IMR-90 (cell line): ENCODE results near the gene HEATR9. TPM values are rescaled to one million over a fixed set of nuclear protein-coding genes. Genes with fewer than 3 reads are reported as not detected.

Experiments
- microRNA-seq, 2 experiments: library from miRNA; stranded (forward) in 1 of 2; unstranded in 1 of 2; fragments of 10-50 nt in 1 of 2; fragments of <30 nt in 1 of 2; gene quantifications in 1 of 2; microRNA quantifications in 1 of 2; one replicate each; pipeline versions ENCODE3 to v1.1.0; 2013 to 2020; ENCODE audit not compliant: insufficient read depth in 1 of 2, insufficient read length in 1 of 2, unreplicated experiment in 1 of 2
- polyA plus RNA-seq, 3 experiments: library from polyadenylated mRNA; depleted of rRNA; stranded (reverse); fragments of >200 nt; gene quantifications; 2 replicates each; pipeline ENCODE4 v1.2.3, GENCODE V29; 2012; ENCODE audit warnings: low replicate concordance in 1 of 3
- small RNA-seq, 5 experiments: library from RNA; depleted of rRNA; stranded (forward); fragments of <200 nt; gene quantifications; one replicate each; pipeline ENCODE3, GENCODE V24; 2012
- total RNA-seq: library from RNA; depleted of rRNA; stranded (reverse); fragments of >200 nt; gene quantifications from 2 replicates; pipeline ENCODE4 v1.2.3, GENCODE V29; 2012; rRNA removed

The HEATR9 gene
- total and polyA plus RNA-seq, 2 of the 4 experiments (the other 2 are of a cell fraction): not detected

Small RNAs within 50 kb of the gene (microRNA-seq; reads per million reads assigned to microRNA genes)
- 9.3 reads per million for gene RF00100 (ENCODE audit: insufficient read depth, insufficient read length)

Small RNAs within 50 kb of the gene (small RNA-seq; reads per million reads assigned to genes)
- gene RF00100: 4.5 to 50.6 (median 30.1) reads per million in 5 experiments

Other genes starting within 250 kb of the HEATR9 start
- gene RASL10B, start 137.3 kb downstream of the HEATR9 start, total RNA-seq: 3.6 and 4.7 TPM in 2 replicates
- gene RASL10B, start 137.3 kb downstream of the HEATR9 start, polyA plus RNA-seq (2012; rRNA removed): 4.1 and 4.4 TPM in 2 replicates
- not detected in 2 replicates for gene GAS2L2, start 115.7 kb downstream of the HEATR9 start, total RNA-seq
- gene GAS2L2, start 115.7 kb downstream of the HEATR9 start, polyA plus RNA-seq (2012; rRNA removed): 0.02 and 0.03 TPM in 2 replicates
- gene C17orf50, start 108.0 kb downstream of the HEATR9 start, total RNA-seq: not detected in 2 replicates
- gene C17orf50, start 108.0 kb downstream of the HEATR9 start, polyA plus RNA-seq (2012; rRNA removed): not detected in 2 replicates
- 0.18 TPM in 1 of 2 replicates, not detected in the other for gene MMP28, start 73.2 kb downstream of the HEATR9 start, total RNA-seq
- gene MMP28, start 73.2 kb downstream of the HEATR9 start, polyA plus RNA-seq (2012; rRNA removed): not detected in 2 replicates
- 46.8 and 47.2 TPM in 2 replicates for gene TAF15, start 59.4 kb downstream of the HEATR9 start, total RNA-seq
- 69.8 and 98.0 TPM in 2 replicates for gene TAF15, start 59.4 kb downstream of the HEATR9 start, polyA plus RNA-seq (2012; rRNA removed)
- gene CCL5, start 11.5 kb upstream of the HEATR9 start, total RNA-seq: not detected in 2 replicates
- not detected in 2 replicates for gene CCL5, start 11.5 kb upstream of the HEATR9 start, polyA plus RNA-seq (2012; rRNA removed)
- gene RDM1, start 61.9 kb upstream of the HEATR9 start, total RNA-seq: 0.18 TPM in 1 of 2 replicates, not detected in the other
- not detected in 2 replicates for gene RDM1, start 61.9 kb upstream of the HEATR9 start, polyA plus RNA-seq (2012; rRNA removed)
- not detected in 2 replicates for gene LYZL6, start 74.8 kb upstream of the HEATR9 start, total RNA-seq
- gene LYZL6, start 74.8 kb upstream of the HEATR9 start, polyA plus RNA-seq (2012; rRNA removed): not detected in 2 replicates
- gene CCL16, start 112.6 kb upstream of the HEATR9 start, total RNA-seq: not detected in 2 replicates
- not detected in 2 replicates for gene CCL16, start 112.6 kb upstream of the HEATR9 start, polyA plus RNA-seq (2012; rRNA removed)
- gene CCL14, start 117.8 kb upstream of the HEATR9 start, total RNA-seq: not detected in 2 replicates
- not detected in 2 replicates for gene CCL14, start 117.8 kb upstream of the HEATR9 start, polyA plus RNA-seq (2012; rRNA removed)
- gene CCL15, start 132.7 kb upstream of the HEATR9 start, total RNA-seq: not detected in 2 replicates
- gene CCL15, start 132.7 kb upstream of the HEATR9 start, polyA plus RNA-seq (2012; rRNA removed): not detected in 2 replicates
- gene CCL23, start 149.1 kb upstream of the HEATR9 start, total RNA-seq: not detected in 2 replicates
- not detected in 2 replicates for gene CCL23, start 149.1 kb upstream of the HEATR9 start, polyA plus RNA-seq (2012; rRNA removed)
- gene CCL18, start 195.4 kb upstream of the HEATR9 start, total RNA-seq: not detected in 2 replicates
- gene CCL18, start 195.4 kb upstream of the HEATR9 start, polyA plus RNA-seq (2012; rRNA removed): not detected in 2 replicates
- not detected in 2 replicates for gene CCL3, start 221.3 kb upstream of the HEATR9 start, total RNA-seq
- not detected in 2 replicates for gene CCL3, start 221.3 kb upstream of the HEATR9 start, polyA plus RNA-seq (2012; rRNA removed)
- gene CCL4, start 234.9 kb upstream of the HEATR9 start, total RNA-seq: not detected in 2 replicates
- gene CCL4, start 234.9 kb upstream of the HEATR9 start, polyA plus RNA-seq (2012; rRNA removed): not detected in 2 replicates